GM19468 (cell line): ENCODE measurements around the gene RPS6KB2.

Source experiments
- ATAC-seq: cut with Tn5 transposase; IDR thresholded peaks from one replicate; pipeline ENCODE4 v1.9.1; 2021; ENCODE audit warnings: mild to moderate bottlenecking, moderate library complexity, moderate number of reproducible peaks; ENCODE audit not compliant: unreplicated experiment; ENCODE audit errors: extremely low read depth

RPS6KB2 gene

GRCh38 chr11:67439321-67440228 lies 11.3 kb downstream of the RPS6KB2 start:
- ATAC-seq = no peak

DNA sequence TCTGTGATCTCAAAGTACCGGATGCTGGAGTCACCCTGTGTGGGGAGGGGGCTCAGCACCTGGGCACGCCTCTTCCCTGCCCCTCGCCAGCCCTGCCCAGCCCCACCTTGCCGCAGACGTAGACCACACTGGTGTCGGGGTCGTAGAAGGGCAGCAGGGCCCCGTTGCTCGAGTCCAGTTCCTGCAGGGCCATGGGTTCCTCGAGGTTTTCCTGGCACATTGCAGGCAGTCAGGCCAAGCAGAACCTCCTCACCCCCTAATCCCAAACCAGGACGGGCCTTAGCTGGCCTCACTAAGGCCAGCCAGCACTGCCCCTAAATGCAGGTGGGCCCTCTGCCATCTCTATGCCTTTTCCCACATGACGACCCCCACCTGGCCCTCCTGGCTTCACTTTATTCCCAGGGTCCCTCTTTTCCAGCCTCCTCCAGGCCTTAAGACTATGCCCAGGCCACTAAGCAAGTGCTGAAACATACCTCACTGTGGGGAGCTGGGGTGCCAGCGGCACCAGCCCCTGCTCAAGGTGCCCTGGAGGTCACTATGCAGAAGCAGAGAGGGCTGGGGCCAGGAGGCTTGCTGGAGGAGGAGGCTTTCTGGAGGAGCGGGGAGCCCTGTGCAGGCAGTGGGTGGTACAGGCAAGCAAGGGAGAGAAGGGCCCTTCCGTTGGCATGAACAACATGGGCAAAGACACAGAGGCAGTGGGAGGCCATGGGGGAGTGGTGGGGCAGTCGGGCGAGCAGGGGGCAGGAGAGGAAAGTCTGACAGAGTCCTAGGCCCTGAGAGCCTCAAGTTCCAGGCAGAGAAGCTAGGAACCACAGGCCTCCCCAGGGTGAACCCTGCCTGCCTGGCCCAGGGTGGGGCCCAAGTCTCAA lies 12.2 kb downstream of the RPS6KB2 start:
- no peak for ATAC-seq

- ATAC-seq = no peak
These were observed 12.8 kb downstream of the RPS6KB2 start for GRCh38 chr11:67441098-67441563.

GRCh38 chr11:67441731-67442351 lies 13.5 kb downstream of the RPS6KB2 start:
- no peak for ATAC-seq

GRCh38 chr11:67442504-67443404 lies 14.5 kb downstream of the RPS6KB2 start:
- no peak for ATAC-seq

DNA sequence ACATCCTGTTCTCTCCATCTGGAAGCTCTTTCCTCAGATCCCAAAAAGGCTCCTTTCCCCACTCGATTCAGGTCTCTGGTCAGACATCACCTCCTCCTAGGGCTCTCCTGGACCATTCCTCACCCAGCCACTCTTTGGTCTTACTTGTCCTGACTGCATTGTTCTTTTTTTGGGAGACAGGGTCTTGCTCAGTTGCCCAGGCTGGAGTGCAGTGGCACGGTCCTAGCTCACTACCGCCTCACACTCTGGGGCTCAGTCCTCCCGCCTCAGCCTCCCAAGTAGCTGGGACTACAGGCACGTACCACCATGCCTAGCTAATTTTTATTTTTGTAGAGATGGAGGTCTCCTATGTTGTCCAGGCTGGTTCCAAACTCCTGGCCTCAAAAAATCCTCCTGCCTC lies 17.2 kb downstream of the RPS6KB2 start:
- no peak for ATAC-seq

GRCh38 chr11:67448220-67448609 lies 19.9 kb downstream of the RPS6KB2 start:
- no peak for ATAC-seq

- ATAC-seq = no peak
These were observed 21.0 kb downstream of the RPS6KB2 start for GRCh38 chr11:67449116-67449844.

- ATAC-seq = no peak
These were observed 22.7 kb downstream of the RPS6KB2 start for GRCh38 chr11:67450796-67451657.

DNA sequence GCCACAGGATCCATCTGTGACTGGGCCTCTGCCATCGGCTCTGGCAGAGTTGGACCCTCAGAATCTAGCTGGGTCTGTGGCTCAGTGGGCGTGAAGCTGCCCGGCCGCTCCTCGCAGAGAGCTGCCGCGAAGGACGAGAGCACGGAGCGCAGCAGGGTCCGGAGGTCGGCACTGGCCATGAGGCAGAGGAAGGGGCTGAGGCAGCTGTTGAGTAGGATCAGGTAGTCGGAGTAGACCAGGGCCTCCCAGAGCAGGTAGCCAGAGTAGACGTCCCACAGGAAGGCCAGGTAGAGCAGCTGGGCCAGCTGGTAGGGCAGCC lies 23.3 kb downstream of the RPS6KB2 start:
- ATAC-seq = no peak

- ATAC-seq = no peak
These were observed 24.1 kb downstream of the RPS6KB2 start, which contains the start of gene GPR152 for GRCh38 chr11:67452141-67452952. TSS of gene GPR152 (minus strand) at chr11:67452729. CDS start at chr11:67452724, 5 bp downstream.

- no peak for ATAC-seq
These were observed 25.8 kb downstream of the RPS6KB2 start for GRCh38 chr11:67453816-67454732.

DNA sequence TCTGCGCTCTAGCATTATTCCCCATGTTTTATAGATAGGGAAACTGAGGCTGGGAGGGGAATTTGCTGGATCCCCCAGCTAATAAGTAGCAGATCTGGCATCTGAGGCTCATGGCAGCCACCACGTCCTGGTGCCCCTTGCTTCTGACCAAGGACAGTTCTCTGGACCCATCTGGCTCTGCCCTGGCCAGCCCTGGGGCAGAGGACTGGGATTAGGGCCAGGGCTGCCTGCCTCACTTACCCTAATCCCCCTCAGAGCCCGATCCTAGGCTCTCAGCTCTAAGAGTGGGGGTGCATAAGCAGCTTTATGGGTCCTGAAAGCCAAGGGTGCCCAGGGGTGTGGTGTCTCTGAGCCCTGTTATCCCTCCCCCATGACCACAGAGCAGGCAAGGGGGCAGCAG lies 26.8 kb downstream of the RPS6KB2 start, which contains the start of gene CABP4:
TSS of gene CABP4 (plus strand) at position 301 of the 400 bp plus-strand sequence. CDS start at position 371, 70 bp downstream.
- no peak for ATAC-seq

DNA sequence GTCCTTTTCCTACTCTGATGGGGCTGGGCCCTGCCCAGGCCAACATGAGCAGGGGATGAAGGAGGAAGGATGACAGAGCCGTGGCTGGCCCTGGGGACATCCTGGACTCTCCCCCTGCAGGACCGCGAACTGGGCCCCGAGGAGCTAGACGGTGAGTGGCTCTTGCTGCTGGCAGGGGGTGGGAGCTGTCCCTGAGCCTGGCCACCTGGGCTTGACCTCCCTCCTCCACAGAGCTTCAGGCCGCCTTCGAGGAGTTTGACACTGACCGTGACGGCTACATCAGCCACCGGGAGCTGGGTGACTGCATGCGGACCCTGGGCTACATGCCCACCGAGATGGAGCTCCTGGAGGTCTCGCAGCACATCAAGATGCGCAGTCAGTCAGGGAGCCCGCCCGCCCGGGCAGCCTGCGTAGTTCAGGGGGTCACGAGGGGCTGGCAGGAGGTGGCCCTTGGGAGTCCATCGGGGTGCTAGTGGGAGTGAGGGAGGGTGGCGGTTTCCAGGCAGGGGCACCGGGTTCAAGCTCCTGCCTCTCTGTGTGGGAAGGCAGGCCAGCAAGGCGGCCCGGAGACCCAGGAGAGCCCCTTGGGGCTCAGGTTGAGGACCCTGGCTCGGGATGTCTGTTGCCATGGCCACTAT lies 27.9 kb downstream of the RPS6KB2 start:
- no peak for ATAC-seq

- ATAC-seq = no peak
These were observed 29.2 kb downstream of the RPS6KB2 start for GRCh38 chr11:67457453-67457852.

- no peak for ATAC-seq
These were observed 30.0 kb downstream of the RPS6KB2 start for GRCh38 chr11:67458266-67458665.
